Activated naive CD4-positive, alpha-beta T cell treated with anti-CD3 and anti-CD28 coated beads, Interleukin-2, amount 10 ng/mL, durations not matched to agents 7 days and 5 days (primary cell): ENCODE data around the gene HOOK2.

ENCODE experiments used
- CTCF ChIA-PET: fragments of 350-600 bp; sonication (Branson Sonifier 250); formaldehyde crosslinking; loops from one replicate; lab custom pipeline; 2021; ENCODE audit warnings: antibody characterized with exemption; lab: Charles Lee
- DNase-seq: peaks from one replicate; pipeline ENCODE4 v3.0.0-alpha.2; 2020
- H3K27ac Mint-ChIP-seq: one replicate; pipeline ENCODE4 v1.8.0; 2021; ENCODE audit warnings: mild to moderate bottlenecking, moderate library complexity, mixed read lengths
- H3K27me3 Mint-ChIP-seq: one replicate; pipeline ENCODE4 v1.8.0; 2021; ENCODE audit warnings: mild to moderate bottlenecking, mixed read lengths
- H3K36me3 Mint-ChIP-seq: one replicate; pipeline ENCODE4 v1.8.0; 2021; ENCODE audit warnings: mixed read lengths
- H3K4me1 Mint-ChIP-seq: one replicate; pipeline ENCODE4 v1.8.0; 2021; ENCODE audit warnings: mixed read lengths
- H3K4me3 Mint-ChIP-seq: one replicate; pipeline ENCODE4 v1.8.0; 2021; ENCODE audit warnings: mild to moderate bottlenecking, moderate library complexity, mixed read lengths
- H3K9me3 Mint-ChIP-seq: one replicate; pipeline ENCODE4 v1.8.0; 2021; ENCODE audit warnings: mixed read lengths

The HOOK2 gene

GRCh38 chr19:12790628-12791344 is 15.4 kb upstream of the HOOK2 start:
- H3K4me3 Mint-ChIP-seq = peak overlapping the region; percentile 92
- CTCF ChIA-PET = interaction anchor here (0.7 to 14.0 kb wide), 2 partner anchors 21 to 57 kb away, joined by 4 to 706 read pairs; partner anchors contain the start of genes HOOK2 and TRIR
- H3K27me3 Mint-ChIP-seq = peaks cover 7% of the 10 kb centered on the region
- DNase-seq = peak; percentile 30
- peak overlapping the region; percentile 99 for H3K27ac Mint-ChIP-seq
- H3K36me3 Mint-ChIP-seq = peaks cover 8% of the 10 kb centered on the region
- H3K9me3 Mint-ChIP-seq = no peaks in the 10 kb centered on the region
- H3K4me1 Mint-ChIP-seq = peaks cover 38% of the 10 kb centered on the region

- H3K4me1 Mint-ChIP-seq = peaks cover 34% of the 10 kb centered on the region
- CTCF ChIA-PET = interaction anchor here (1.4 to 14.0 kb wide), 4 partner anchors 9 to 24 kb away, joined by 4 to 706 read pairs (median 20); partner anchors contain the start of gene HOOK2
- H3K4me3 Mint-ChIP-seq = peak overlapping the region; percentile 92
- H3K27ac Mint-ChIP-seq = peak overlapping the region; percentile 99
- peaks cover 7% of the 10 kb centered on the region for H3K27me3 Mint-ChIP-seq
- peak; percentile 95 for DNase-seq
- H3K9me3 Mint-ChIP-seq = no peaks in the 10 kb centered on the region
- peaks cover 8% of the 10 kb centered on the region for H3K36me3 Mint-ChIP-seq
Observed at GRCh38 chr19:12789904-12790619, 14.7 kb upstream of the HOOK2 start.

GRCh38 chr19:12789098-12789903 is 13.9 kb upstream of the HOOK2 start:
- Mint-ChIP-seq H3K4me1 (peaks cover 27% of the 10 kb centered on the region), H3K27me3 (peaks cover 7% of the 10 kb centered on the region), H3K27ac (peak overlapping the region; percentile 99), H3K4me3 (peak overlapping the region; percentile 92), H3K9me3 (no peaks in the 10 kb centered on the region), H3K36me3 (peaks cover 8% of the 10 kb centered on the region)
- no peak for DNase-seq
- CTCF ChIA-PET = interaction anchor here (0.8 to 3.5 kb wide), 4 partner anchors 10 to 23 kb away, joined by 3 to 31 read pairs (median 6); no protein-coding TSS in a partner anchor

GRCh38 chr19:12788682-12789097 is 13.3 kb upstream of the HOOK2 start:
- H3K27ac Mint-ChIP-seq = peak overlapping the region; percentile 89
- H3K36me3 Mint-ChIP-seq = peaks cover 8% of the 10 kb centered on the region
- H3K4me3 Mint-ChIP-seq = peak overlapping the region; percentile 80
- CTCF ChIA-PET = interaction anchor here (0.8 to 3.5 kb wide), 4 partner anchors 11 to 23 kb away, joined by 3 to 31 read pairs (median 6); no protein-coding TSS in a partner anchor
- peaks cover 7% of the 10 kb centered on the region for H3K27me3 Mint-ChIP-seq
- peak; percentile 35 for DNase-seq
- no peaks in the 10 kb centered on the region for H3K9me3 Mint-ChIP-seq
- H3K4me1 Mint-ChIP-seq = peaks cover 23% of the 10 kb centered on the region

DNA sequence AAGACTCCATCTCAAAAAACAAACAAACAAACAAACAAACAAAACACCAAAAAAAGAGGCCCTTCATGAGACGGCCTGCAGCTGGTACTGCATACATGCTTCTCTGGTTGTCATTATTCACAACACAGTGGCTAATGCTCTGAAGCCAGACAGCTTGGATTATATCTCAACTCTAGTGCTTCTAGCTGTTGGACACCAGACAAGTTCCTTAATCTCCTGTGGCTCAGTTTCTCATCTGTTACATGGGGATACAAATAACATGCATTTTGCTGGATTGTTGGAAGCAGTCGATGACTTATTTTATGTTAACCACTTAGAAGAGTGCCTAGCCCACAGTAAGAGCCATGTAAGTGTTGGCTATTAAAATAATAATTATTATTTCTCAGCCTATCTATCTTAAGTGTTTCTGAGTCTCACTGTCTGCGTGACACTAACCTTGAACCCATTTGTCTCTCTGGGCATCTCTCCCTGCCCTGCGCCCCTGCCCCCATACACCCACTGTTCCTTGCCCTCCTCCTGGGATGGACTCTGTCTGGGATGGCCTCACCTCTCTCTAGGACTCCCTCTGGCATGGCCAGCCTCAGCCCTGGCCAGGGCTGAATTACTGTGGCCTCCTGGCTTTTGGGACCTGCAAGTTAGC is 12.8 kb upstream of the HOOK2 start:
- DNase-seq = no peak
- H3K9me3 Mint-ChIP-seq = no peaks in the 10 kb centered on the region
- peaks cover 5% of the 10 kb centered on the region for H3K36me3 Mint-ChIP-seq
- H3K27ac Mint-ChIP-seq = peak overlapping the region; percentile 89
- H3K4me3 Mint-ChIP-seq = no peak overlapping the region
- CTCF ChIA-PET = interaction anchor here (0.8 to 3.5 kb wide), 4 partner anchors 11 to 22 kb away, joined by 3 to 31 read pairs (median 6); no protein-coding TSS in a partner anchor
- peaks cover 28% of the 10 kb centered on the region for H3K4me1 Mint-ChIP-seq
- peaks cover 4% of the 10 kb centered on the region for H3K27me3 Mint-ChIP-seq

- CTCF ChIA-PET = interaction anchor here (1.4 to 3.5 kb wide), 2 partner anchors 10 to 21 kb away, joined by 3 to 31 read pairs; no protein-coding TSS in a partner anchor
- peaks cover 31% of the 10 kb centered on the region for H3K4me1 Mint-ChIP-seq
- H3K4me3 Mint-ChIP-seq = no peak overlapping the region
- H3K9me3 Mint-ChIP-seq = no peaks in the 10 kb centered on the region
- no peak overlapping the region for H3K27ac Mint-ChIP-seq
- no peak for DNase-seq
- peaks cover 3% of the 10 kb centered on the region for H3K27me3 Mint-ChIP-seq
- peaks cover 2% of the 10 kb centered on the region for H3K36me3 Mint-ChIP-seq
Observed at GRCh38 chr19:12787458-12787857, 12.1 kb upstream of the HOOK2 start.

DNA sequence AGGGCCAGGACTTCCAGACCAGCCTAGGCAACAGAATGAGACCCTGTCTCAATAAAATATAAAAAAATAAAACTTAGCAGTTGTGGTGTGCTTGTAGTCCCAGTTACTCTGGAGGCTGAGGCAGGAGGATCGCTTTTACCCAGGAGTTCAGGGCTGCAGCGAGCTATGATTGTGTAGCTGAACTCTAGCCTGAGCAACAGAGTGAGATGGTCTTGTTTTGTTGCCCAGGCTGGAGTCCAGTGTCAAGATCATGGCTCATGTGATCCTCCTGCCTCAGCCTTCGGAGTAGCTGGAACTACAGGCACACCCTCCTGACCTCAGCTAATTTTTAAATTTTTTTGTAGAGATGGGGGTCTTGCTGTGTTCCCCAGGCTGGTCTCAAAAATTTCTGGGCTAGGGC is 11.6 kb upstream of the HOOK2 start:
- CTCF ChIA-PET = interaction anchor here (1.4 to 3.5 kb wide), 2 partner anchors 9 to 21 kb away, joined by 3 to 31 read pairs; no protein-coding TSS in a partner anchor
- DNase-seq = no peak
- H3K27ac Mint-ChIP-seq = no peak overlapping the region
- H3K4me1 Mint-ChIP-seq = peaks cover 34% of the 10 kb centered on the region
- no peak overlapping the region for H3K4me3 Mint-ChIP-seq
- H3K9me3 Mint-ChIP-seq = no peaks in the 10 kb centered on the region
- H3K27me3 Mint-ChIP-seq = peaks cover 3% of the 10 kb centered on the region
- no peaks in the 10 kb centered on the region for H3K36me3 Mint-ChIP-seq

GRCh38 chr19:12786141-12786870 is 11.0 kb upstream of the HOOK2 start:
- CTCF ChIA-PET = interaction anchor here (1.3 to 3.5 kb wide), 3 partner anchors 9 to 20 kb away, joined by 3 to 31 read pairs (median 6); no protein-coding TSS in a partner anchor
- Mint-ChIP-seq H3K9me3 (no peaks in the 10 kb centered on the region), H3K4me1 (peaks cover 40% of the 10 kb centered on the region), H3K27ac (peak overlapping the region; percentile 47), H3K27me3 (peaks cover 2% of the 10 kb centered on the region), H3K36me3 (no peaks in the 10 kb centered on the region), H3K4me3 (no peak overlapping the region)
- DNase-seq = peak; percentile 38

DNA sequence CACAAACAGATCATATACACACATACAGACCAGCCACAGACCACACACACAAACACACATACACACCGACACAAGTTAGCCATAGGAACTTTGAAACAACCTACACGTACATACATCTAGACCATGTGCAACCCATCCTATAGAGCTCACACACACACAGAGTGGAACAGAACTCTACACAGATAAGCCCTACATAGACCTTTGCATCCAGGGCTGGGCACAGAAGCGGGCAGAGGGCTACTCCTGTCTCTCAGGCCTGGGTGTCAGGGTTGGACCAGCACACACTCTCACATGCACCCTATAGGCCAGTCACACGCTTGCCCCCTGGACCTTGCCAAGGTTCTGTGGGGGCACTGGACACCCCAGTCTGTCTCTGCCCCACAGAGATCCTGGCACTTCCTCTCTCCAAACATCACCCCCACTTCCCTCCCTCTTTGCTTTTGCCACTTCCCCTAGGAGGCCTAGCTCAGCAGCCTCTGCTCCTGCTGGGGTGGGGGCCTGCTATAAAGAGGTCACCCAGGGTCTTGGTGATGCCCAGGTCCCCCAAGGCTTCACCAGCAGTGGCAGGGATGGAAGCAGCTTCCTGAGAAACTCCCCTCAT is 10.2 kb upstream of the HOOK2 start:
- DNase-seq = no peak
- no peaks in the 10 kb centered on the region for H3K27me3 Mint-ChIP-seq
- no peaks in the 10 kb centered on the region for H3K36me3 Mint-ChIP-seq
- peaks cover 34% of the 10 kb centered on the region for H3K4me1 Mint-ChIP-seq
- CTCF ChIA-PET = interaction anchor here (1.3 kb wide), 1 partner anchor 10 kb away, joined by 6 read pairs; no protein-coding TSS in a partner anchor
- no peaks in the 10 kb centered on the region for H3K9me3 Mint-ChIP-seq
- H3K4me3 Mint-ChIP-seq = no peak overlapping the region
- no peak overlapping the region for H3K27ac Mint-ChIP-seq

GRCh38 chr19:12784871-12785430 is 9.6 kb upstream of the HOOK2 start:
- no peak overlapping the region for H3K27ac Mint-ChIP-seq
- peaks cover 33% of the 10 kb centered on the region for H3K4me1 Mint-ChIP-seq
- no peaks in the 10 kb centered on the region for H3K27me3 Mint-ChIP-seq
- CTCF ChIA-PET = interaction anchor here (1.3 kb wide), 1 partner anchor 11 kb away, joined by 6 read pairs; no protein-coding TSS in a partner anchor
- H3K9me3 Mint-ChIP-seq = no peaks in the 10 kb centered on the region
- DNase-seq = peak; percentile 39
- no peak overlapping the region for H3K4me3 Mint-ChIP-seq
- H3K36me3 Mint-ChIP-seq = no peaks in the 10 kb centered on the region

DNA sequence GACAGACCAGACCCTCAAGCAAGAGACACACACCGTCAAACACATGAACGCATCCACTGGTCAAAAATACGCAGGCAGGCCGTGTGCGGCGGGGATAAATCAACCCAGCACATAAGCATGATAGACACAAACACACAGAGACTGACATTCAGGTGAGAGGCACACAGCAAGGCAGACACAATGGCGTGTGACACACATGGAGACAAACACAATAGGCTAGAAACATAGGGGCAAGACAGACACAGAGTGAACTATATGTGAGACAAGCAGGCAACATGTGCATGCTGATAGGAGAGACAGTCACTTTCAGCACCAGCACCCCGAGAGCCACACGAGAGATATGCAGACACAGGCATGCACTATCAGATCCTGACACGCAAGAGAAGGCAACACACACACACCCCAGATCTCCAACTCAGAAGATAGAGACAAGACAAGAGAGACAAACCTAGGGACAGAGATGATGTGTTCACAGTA is 9.1 kb upstream of the HOOK2 start:
- Mint-ChIP-seq H3K27me3 (no peaks in the 10 kb centered on the region), H3K4me3 (no peak overlapping the region), H3K9me3 (no peaks in the 10 kb centered on the region), H3K36me3 (no peaks in the 10 kb centered on the region), H3K4me1 (peaks cover 38% of the 10 kb centered on the region), H3K27ac (no peak overlapping the region)
- CTCF ChIA-PET = interaction anchor here (30.6 kb wide), 1 partner anchor 13 kb away, joined by 706 read pairs; the partner anchor contains the start of genes JUNB, PRDX2 and THSD8
- peak; percentile 47 for DNase-seq
